Lower leg skin (tissue), 4 donors: ENCODE measurements around the gene TBX1. TPM values are rescaled to one million over a fixed set of nuclear protein-coding genes. Genes with fewer than 3 reads are reported as not detected.

ENCODE experiments used
- DNase-seq, 2 donors: peaks; one replicate each; pipeline ENCODE4 v3.0.0-alpha.2; 2019; ENCODE audit warnings: low spot score in 2 of 2
- H3K4me3 ChIP-seq: fragments of 200-600 bp; sonication (generic); 2 replicates; pipeline ENCODE4 v1.5.1; 2017; ENCODE audit warnings: mild to moderate bottlenecking, low read depth; ENCODE audit not compliant: poor library complexity, severe bottlenecking
- CTCF ChIP-seq, 3 donors: fragments of 450-650 bp; IDR thresholded peaks; one replicate each; pipeline ENCODE4 v1.5.1; 2016; ENCODE audit warnings: antibody characterized with exemption in 3 of 3, mild to moderate bottlenecking in 3 of 3, moderate library complexity in 2 of 3
- POLR2A ChIP-seq, 2 donors: fragments of 450-650 bp; IDR thresholded peaks; one replicate each; pipeline ENCODE4 v1.6.1; 2016 to 2017; ENCODE audit warnings: antibody characterized with exemption in 2 of 2, mild to moderate bottlenecking in 1 of 2, moderate library complexity in 1 of 2
- WGBS, 2 donors: methylation state at CpG; one replicate each; pipeline ENCODE4 v1.1.5; 2018; 5-methylcytosine and 5-hydroxymethylcytosine counted together
- intact Hi-C: fragments of 100-400 bp; cut with DNase I; formaldehyde crosslinking; loops from one replicate; pipeline ENCODE4 v1.15.0; 2023; ENCODE audit warnings: low total_unique reads
- total RNA-seq, 4 donors: library from RNA; depleted of rRNA; stranded (reverse); fragments of >200 nt; gene quantifications; one replicate each; pipeline ENCODE4 v1.1.0, GENCODE V29; 2016

The TBX1 gene
- total RNA-seq, 4 donors from 2014 or later = 1.5 to 14.1 (median 4.9) TPM

- intact Hi-C loops = no loop called here
- no peak for TF ChIP-seq CTCF (IDR thresholded peaks at IDR 0.05)
- no peak for TF ChIP-seq POLR2A (IDR thresholded peaks at IDR 0.05)
- DNase-seq = no peak
- no peak overlapping the region for H3K4me3 ChIP-seq
- WGBS, 2 donors = 87 to 91% methylated on average over 10 of the region's 10 CpGs
Measured at GRCh38 chr22:19779011-19779421, 18.4 kb downstream of the TBX1 start.

DNA sequence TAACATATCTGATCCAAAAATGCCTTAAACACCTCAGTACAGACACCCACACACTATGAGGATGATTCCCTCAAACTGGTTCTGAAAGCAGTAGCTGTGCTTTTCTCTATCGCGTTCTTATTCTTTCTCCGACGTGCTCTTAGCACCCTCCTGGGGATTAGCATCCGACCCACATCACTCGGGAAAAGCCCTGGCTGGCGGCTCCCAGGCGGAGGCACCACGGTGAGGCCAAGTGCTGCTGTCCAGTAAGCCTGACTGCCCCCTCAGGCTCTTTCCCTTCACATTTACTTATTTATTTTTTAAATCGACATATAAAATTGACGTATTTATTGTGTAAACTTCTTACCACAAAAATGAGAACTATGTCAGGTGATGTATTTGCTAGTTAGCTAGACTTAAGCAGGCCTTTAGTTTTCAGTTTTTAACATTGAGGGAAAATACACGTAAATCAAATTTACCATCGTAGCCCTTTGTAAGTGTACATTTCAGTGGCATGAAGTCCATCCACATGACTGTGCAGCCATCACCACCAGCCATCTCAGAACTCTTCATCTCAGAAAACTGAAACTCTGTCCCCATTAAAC lies 19.2 kb downstream of the TBX1 start:
- no peak for TF ChIP-seq CTCF (IDR thresholded peaks at IDR 0.05)
- no peak for TF ChIP-seq POLR2A (IDR thresholded peaks at IDR 0.05)
- no peak for DNase-seq
- no peak overlapping the region for H3K4me3 ChIP-seq
- WGBS, 2 donors = 68 to 74% methylated on average over 13 of the region's 13 CpGs
- intact Hi-C loops = no loop called here

GRCh38 chr22:19782533-19782932 lies 22.0 kb downstream of the TBX1 start:
- TF ChIP-seq POLR2A (IDR thresholded peaks at IDR 0.05) (no peak), CTCF (IDR thresholded peaks at IDR 0.05) (no peak)
- H3K4me3 ChIP-seq = no peak overlapping the region
- WGBS, 2 donors = 88 to 100% methylated on average over 1 of the region's 1 CpG
- intact Hi-C loops = no loop called here
- no peak for DNase-seq

- TF ChIP-seq CTCF (IDR thresholded peaks at IDR 0.05) = no peak
- TF ChIP-seq POLR2A (IDR thresholded peaks at IDR 0.05) = no peak
- H3K4me3 ChIP-seq = no peak overlapping the region
- no peak for DNase-seq
- 75 to 79% methylated on average over 22 to 23 of the region's 24 CpGs for WGBS, 2 donors
- intact Hi-C loops = no loop called here
Measured at GRCh38 chr22:19783586-19784383, 23.2 kb downstream of the TBX1 start.

DNA sequence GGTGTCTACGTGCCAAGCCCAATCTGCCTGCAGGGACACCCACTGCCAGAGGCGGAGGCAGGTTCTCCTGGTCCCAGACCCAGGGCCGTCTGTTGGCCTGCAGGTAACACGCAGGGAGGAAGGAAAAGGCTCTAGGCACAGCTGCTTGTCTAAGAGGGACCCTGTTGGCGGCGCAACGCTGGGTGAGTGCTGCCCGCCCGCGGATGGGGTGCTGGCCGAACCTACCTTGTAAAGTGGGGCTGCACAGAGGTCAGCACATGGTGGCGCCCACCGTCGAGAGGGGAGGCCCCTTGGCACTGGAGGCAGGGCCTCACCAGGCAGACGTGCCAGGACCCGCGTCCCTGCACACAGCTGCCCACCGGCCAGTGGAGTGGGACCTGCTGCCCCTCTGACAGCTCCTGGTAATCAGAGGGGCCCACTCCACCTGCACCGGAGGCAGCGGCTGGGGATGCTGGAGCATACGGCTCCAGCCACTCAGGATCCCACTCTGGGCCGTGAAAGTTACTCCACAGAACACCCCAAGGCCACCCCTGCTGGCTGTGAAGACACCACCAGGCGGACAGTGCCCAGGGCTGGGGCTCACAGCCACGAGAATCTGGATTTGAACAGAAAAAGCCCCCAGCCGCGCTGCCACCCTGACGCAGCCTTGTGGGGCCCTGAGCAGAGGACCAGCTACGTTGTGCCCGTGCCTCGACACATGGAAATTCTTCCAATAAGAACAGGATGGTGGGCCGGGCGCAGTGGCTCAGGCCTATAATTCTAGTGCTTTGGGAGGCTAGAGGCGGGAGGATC lies 24.0 kb downstream of the TBX1 start:
- WGBS, 2 donors = 93 to 97% methylated on average over 26 to 28 of the region's 33 CpGs
- no peak overlapping the region for H3K4me3 ChIP-seq
- intact Hi-C loops = no loop called here
- TF ChIP-seq CTCF (IDR thresholded peaks at IDR 0.05) (no peak), POLR2A (IDR thresholded peaks at IDR 0.05) (no peak)
- no peak for DNase-seq
